Upper lobe of left lung (tissue), 6 donors: ENCODE data around the gene EYS. TPM values are rescaled to one million over a fixed set of nuclear protein-coding genes. Genes with fewer than 3 reads are reported as not detected.

Source experiments
- ATAC-seq, 2 donors: fragments of 200-7000 bp; cut with Tn5 transposase; one replicate each; pipeline ENCODE4 v1.9.1; 2022; ENCODE audit warnings: mild to moderate bottlenecking in 2 of 2, moderate library complexity in 2 of 2; ENCODE audit not compliant: low FRiP score in 2 of 2
- DNase-seq, 2 donors: peaks; one replicate each; pipeline ENCODE4 v3.0.0-alpha.2; 2019 to 2020
- H3K27ac ChIP-seq, 4 donors: fragments of 200-600 bp; sonication (generic); one replicate each; pipeline ENCODE4 v1.5.1; 2016 to 2019
- H3K27me3 ChIP-seq, 4 donors: fragments of 200-600 bp; sonication (generic); one replicate each; pipeline ENCODE4 v1.5.1; 2017 to 2019
- H3K36me3 ChIP-seq, 4 donors: fragments of 200-600 bp; sonication (generic); one replicate each; pipeline ENCODE4 v1.5.1; 2016 to 2019
- H3K4me1 ChIP-seq, 4 donors: fragments of 200-600 bp; sonication (generic); one replicate each; pipeline ENCODE4 v1.5.1; 2018 to 2019
- H3K4me3 ChIP-seq, 4 donors: fragments of 200-600 bp; sonication (generic); one replicate each; pipeline ENCODE4 v1.5.1; 2017 to 2019; ENCODE audit warnings: mild to moderate bottlenecking in 2 of 4, moderate library complexity in 1 of 4
- H3K9me3 ChIP-seq, 4 donors: fragments of 200-600 bp; sonication (generic); one replicate each; pipeline ENCODE4 v1.5.1; 2018 to 2019
- CTCF ChIP-seq, 6 experiments: fragments of 450-650 bp in 4 of 6; fragments of 200-600 bp in 2 of 6; sonication (generic) in 2 of 6; IDR thresholded peaks; one replicate each; pipeline ENCODE4 v1.5.1; 2016 to 2019; ENCODE audit warnings: antibody characterized with exemption in 6 of 6
- EP300 ChIP-seq, 4 donors: sonication (generic); formaldehyde crosslinking; IDR thresholded peaks; one replicate each; pipeline ENCODE4 v1.5.1; 2017; ENCODE audit warnings: antibody characterized with exemption in 4 of 4, control low read depth in 2 of 4
- POLR2A ChIP-seq, 4 donors: fragments of 450-650 bp; IDR thresholded peaks; one replicate each; pipeline ENCODE4 v1.5.1; 2016 to 2017; ENCODE audit warnings: antibody characterized with exemption in 4 of 4, mild to moderate bottlenecking in 2 of 4
- POLR2AphosphoS5 ChIP-seq, 2 donors: sonication (generic); formaldehyde crosslinking; IDR thresholded peaks; one replicate each; pipeline ENCODE4 v1.5.1; 2017; ENCODE audit warnings: antibody characterized with exemption in 2 of 2
- WGBS, 2 donors: methylation state at CpG; one replicate each; pipeline ENCODE4 v1.1.5; 2017 to 2018; 5-methylcytosine and 5-hydroxymethylcytosine counted together
- total RNA-seq, 6 donors: library from RNA; depleted of rRNA in 4 of 6; stranded (reverse); fragments of >200 nt in 4 of 6; gene quantifications; one replicate each; pipeline versions ENCODE4 v1.1.0 to v1.2.1, GENCODE V29; 2016 to 2021
- donor health status: DM: no; HTN: no; CAD: no; lungs with moderate emphysema.
- donor health status: DM: no; HTN: yes; CAD: no; lungs with severe emphysema.

EYS gene
- total RNA-seq, 6 donors from 2014 or later = under 0.01 to 0.46 (median 0.28) TPM; not detected in 2

GRCh38 chr6:64046746-64047208 is 1660.2 kb downstream of the EYS start:
- no peak for TF ChIP-seq POLR2AphosphoS5 (IDR thresholded peaks at IDR 0.05)
- TF ChIP-seq EP300 (IDR thresholded peaks at IDR 0.05) = no peak
- TF ChIP-seq POLR2A (IDR thresholded peaks at IDR 0.05) = no peak
- no peak for TF ChIP-seq CTCF (IDR thresholded peaks at IDR 0.05)
- no peaks in the 10 kb centered on the region for H3K4me1 ChIP-seq
- H3K27me3 ChIP-seq = no peaks in the 10 kb centered on the region
- H3K9me3 ChIP-seq = no peaks in the 10 kb centered on the region
- 46 to 58% methylated on average over 1 of the region's 1 CpG for WGBS, 2 donors
- no peak overlapping the region for H3K4me3 ChIP-seq
- no peak for DNase-seq
- no peaks in the 10 kb centered on the region for H3K36me3 ChIP-seq
- no peak for ATAC-seq
- no peak overlapping the region for H3K27ac ChIP-seq

GRCh38 chr6:64041373-64041772 is 1665.7 kb downstream of the EYS start:
- Histone ChIP-seq H3K9me3 (no peaks in the 10 kb centered on the region), H3K27ac (no peak overlapping the region), H3K4me3 (no peak overlapping the region), H3K36me3 (no peaks in the 10 kb centered on the region), H3K27me3 (no peaks in the 10 kb centered on the region), H3K4me1 (no peaks in the 10 kb centered on the region)
- DNase-seq = no peak
- WGBS, 2 donors = 62 to 64% methylated on average over 2 of the region's 2 CpGs
- no peak for TF ChIP-seq CTCF (IDR thresholded peaks at IDR 0.05)
- TF ChIP-seq EP300 (IDR thresholded peaks at IDR 0.05) = no peak
- no peak for TF ChIP-seq POLR2A (IDR thresholded peaks at IDR 0.05)
- no peak for TF ChIP-seq POLR2AphosphoS5 (IDR thresholded peaks at IDR 0.05)
- no peak for ATAC-seq

- TF ChIP-seq POLR2AphosphoS5 (IDR thresholded peaks at IDR 0.05) (no peak), CTCF (IDR thresholded peaks at IDR 0.05) (no peak), POLR2A (IDR thresholded peaks at IDR 0.05) (no peak), EP300 (IDR thresholded peaks at IDR 0.05) (no peak)
- no peaks in the 10 kb centered on the region for H3K9me3 ChIP-seq
- H3K4me1 ChIP-seq = no peaks in the 10 kb centered on the region
- H3K4me3 ChIP-seq = no peak overlapping the region
- DNase-seq = no peak
- no peak for ATAC-seq
- WGBS, 2 donors = 67 to 69% methylated on average over 1 of the region's 1 CpG
- H3K27ac ChIP-seq = no peak overlapping the region
- H3K27me3 ChIP-seq = no peaks in the 10 kb centered on the region
- H3K36me3 ChIP-seq = no peaks in the 10 kb centered on the region
These were observed 1666.9 kb downstream of the EYS start for GRCh38 chr6:64040113-64040512.

- no peaks in the 10 kb centered on the region for H3K9me3 ChIP-seq
- WGBS, 2 donors = 44 to 53% methylated on average over 1 of the region's 1 CpG
- ATAC-seq = no peak
- no peak overlapping the region for H3K27ac ChIP-seq
- no peaks in the 10 kb centered on the region for H3K36me3 ChIP-seq
- no peaks in the 10 kb centered on the region for H3K4me1 ChIP-seq
- no peak overlapping the region for H3K4me3 ChIP-seq
- H3K27me3 ChIP-seq = no peaks in the 10 kb centered on the region
- no peak for DNase-seq
- no peak for TF ChIP-seq CTCF (IDR thresholded peaks at IDR 0.05)
- no peak for TF ChIP-seq EP300 (IDR thresholded peaks at IDR 0.05)
- TF ChIP-seq POLR2AphosphoS5 (IDR thresholded peaks at IDR 0.05) = no peak
- TF ChIP-seq POLR2A (IDR thresholded peaks at IDR 0.05) = no peak
These were observed 1669.6 kb downstream of the EYS start for GRCh38 chr6:64037427-64037826.

- Histone ChIP-seq H3K27ac (no peak overlapping the region), H3K36me3 (no peaks in the 10 kb centered on the region), H3K27me3 (no peaks in the 10 kb centered on the region), H3K4me3 (no peak overlapping the region), H3K9me3 (peaks cover 0 to 8% (median 0%) of the 10 kb centered on the region in 4 donors), H3K4me1 (no peaks in the 10 kb centered on the region)
- TF ChIP-seq EP300 (IDR thresholded peaks at IDR 0.05) = no peak
- no peak for TF ChIP-seq POLR2AphosphoS5 (IDR thresholded peaks at IDR 0.05)
- TF ChIP-seq POLR2A (IDR thresholded peaks at IDR 0.05) = no peak
- TF ChIP-seq CTCF (IDR thresholded peaks at IDR 0.05) = no peak
- ATAC-seq (no peak), DNase-seq (no peak)
- 53 to 58% methylated on average over 3 of the region's 3 CpGs for WGBS, 2 donors
These were observed 1671.9 kb downstream of the EYS start for GRCh38 chr6:64034910-64035655.
